Measurements from ENCODE around the gene MDFI. TPM values are rescaled to one million over a fixed set of nuclear protein-coding genes. Genes with fewer than 3 reads are reported as not detected.

Gene MDFI
- polyA plus RNA-seq, 1 experiment: 0.19 TPM

DNA sequence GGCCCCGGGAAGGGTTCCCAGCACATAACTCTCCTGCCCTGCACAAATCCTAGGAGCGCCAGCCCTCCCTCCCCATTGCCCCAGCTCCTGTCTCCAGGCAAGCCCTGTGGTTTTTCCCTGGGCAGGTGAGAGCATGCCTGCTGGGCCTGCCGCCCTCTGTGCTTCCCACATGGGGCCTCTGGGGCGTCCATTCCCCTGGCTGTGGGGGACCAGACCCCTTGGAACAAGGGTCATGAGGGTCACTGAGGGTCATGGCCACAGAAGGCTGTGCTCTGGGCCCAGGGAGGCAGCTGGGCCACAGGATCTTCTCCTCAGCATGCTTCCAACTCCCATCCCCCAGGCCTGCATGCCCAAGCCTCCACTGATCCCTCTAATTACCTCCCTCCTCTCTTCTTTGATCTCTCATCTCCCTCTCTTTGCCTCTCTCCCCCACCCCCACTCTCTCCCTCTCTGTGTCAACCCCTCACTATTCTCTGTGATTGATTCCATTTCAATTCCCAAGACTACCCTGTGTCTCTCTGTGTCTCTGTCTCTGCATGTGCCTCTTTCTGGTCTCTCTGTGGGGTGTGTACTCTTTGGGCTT is 6.1 kb downstream of the MDFI start:
- POLR2A ChIA-PET: no interaction called here
- Histone ChIP-seq H3K27me3 (ENCODE audit: control insufficient read depth, insufficient read depth, low read length) (peaks cover 68% of the 10 kb centered on the region), H3K27ac (ENCODE audit: low read depth, low read length) (no peak overlapping the region), H3K9me3 (ENCODE audit: control insufficient read depth, insufficient read depth, low read length) (no peaks in the 10 kb centered on the region; the same call in 1 of the 2 replicates), H3K4me3 (ENCODE audit: low read depth, low read length) (no peak overlapping the region)
- no peak for TF ChIP-seq CTCF (IDR thresholded peaks at IDR 0.05; ENCODE audit: low read depth, low read length)
- CTCF ChIA-PET: no interaction called here
- no peak for DNase-seq (ENCODE audit: low read depth, low spot score)

DNA sequence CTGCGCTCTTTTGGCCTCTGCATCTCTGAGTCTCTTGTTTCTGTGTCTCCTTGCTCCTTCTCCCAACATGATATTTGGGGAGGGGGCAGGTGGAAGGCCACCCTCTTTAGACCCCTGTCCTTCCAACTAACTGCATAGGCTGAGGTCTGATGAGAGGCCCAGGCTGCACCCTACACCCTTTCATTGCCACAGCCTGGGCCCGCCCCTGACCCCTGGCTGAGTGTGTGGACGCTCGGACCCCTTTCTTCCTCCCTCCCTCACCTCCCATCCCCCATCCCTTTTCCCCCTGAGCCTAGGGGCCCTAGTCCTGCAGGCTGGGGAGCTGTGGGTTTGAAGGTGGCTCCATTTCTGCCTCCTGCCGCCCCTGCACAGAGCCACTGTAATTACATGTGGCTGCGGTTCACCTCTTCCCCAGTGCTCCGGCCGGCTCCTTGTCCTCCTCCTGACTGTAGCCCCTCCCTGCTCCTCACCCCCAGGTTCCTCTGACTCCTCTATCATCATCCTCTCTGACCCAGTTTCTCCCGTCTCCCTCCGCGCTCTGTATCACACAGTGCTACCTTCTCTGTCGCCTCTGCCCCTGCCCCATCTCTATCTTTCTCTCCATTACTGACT is 6.8 kb downstream of the MDFI start:
- no peak for DNase-seq (ENCODE audit: low read depth, low spot score)
- H3K27ac ChIP-seq (ENCODE audit: low read depth, low read length): no peak overlapping the region
- H3K9me3 ChIP-seq (ENCODE audit: control insufficient read depth, insufficient read depth, low read length): no peaks in the 10 kb centered on the region; the same call in 1 of the 2 replicates
- ChIA-PET CTCF (interaction anchor here (1.6 kb wide), 1 partner anchor 42 kb away, joined by 3 read pairs; no protein-coding TSS in a partner anchor), POLR2A (no interaction called here)
- H3K4me3 ChIP-seq (ENCODE audit: low read depth, low read length): no peak overlapping the region
- peaks cover 64% of the 10 kb centered on the region for H3K27me3 ChIP-seq (ENCODE audit: control insufficient read depth, insufficient read depth, low read length)
- TF ChIP-seq CTCF (IDR thresholded peaks at IDR 0.05; ENCODE audit: low read depth, low read length): no peak

- Histone ChIP-seq H3K27me3 (ENCODE audit: control insufficient read depth, insufficient read depth, low read length) (peaks cover 55% of the 10 kb centered on the region), H3K27ac (ENCODE audit: low read depth, low read length) (no peak overlapping the region), H3K4me3 (ENCODE audit: low read depth, low read length) (no peak overlapping the region), H3K9me3 (ENCODE audit: control insufficient read depth, insufficient read depth, low read length) (no peaks in the 10 kb centered on the region)
- TF ChIP-seq CTCF (IDR thresholded peaks at IDR 0.05; ENCODE audit: low read depth, low read length): no peak
- POLR2A ChIA-PET: interaction anchor here (0.6 kb wide), 1 partner anchor 33 kb away, joined by 5 read pairs; no protein-coding TSS in a partner anchor
- CTCF ChIA-PET: interaction anchor here (1.6 kb wide), 1 partner anchor 44 kb away, joined by 3 read pairs; no protein-coding TSS in a partner anchor
- DNase-seq (ENCODE audit: low read depth, low spot score): no peak
Measured at GRCh38 chr6:41646026-41646795, 7.9 kb downstream of the MDFI start.

DNA sequence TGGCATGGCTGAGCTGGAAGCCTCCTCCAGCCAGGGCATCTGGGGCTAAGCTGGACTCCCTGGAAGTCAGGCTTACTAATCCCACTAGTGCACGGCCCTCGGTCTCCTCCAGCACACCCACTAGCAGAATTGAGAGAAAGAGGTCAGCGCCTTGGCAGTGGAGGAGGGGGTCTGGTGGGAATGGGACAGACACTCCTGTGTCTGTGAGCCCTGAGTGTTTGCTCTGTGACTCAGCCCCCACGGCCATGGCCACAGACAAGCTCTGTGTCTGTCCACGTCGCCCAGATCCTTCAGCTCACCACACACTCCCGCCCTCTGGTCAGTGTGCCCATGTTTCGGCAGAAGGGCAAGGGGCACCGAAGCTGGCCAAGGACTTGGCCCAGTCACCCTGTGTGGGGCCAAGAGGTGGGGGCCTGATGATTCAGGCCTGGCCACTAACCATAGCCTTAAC is 8.8 kb downstream of the MDFI start:
- Histone ChIP-seq H3K27me3 (ENCODE audit: control insufficient read depth, insufficient read depth, low read length) (peaks cover 50% of the 10 kb centered on the region), H3K27ac (ENCODE audit: low read depth, low read length) (no peak overlapping the region), H3K4me3 (ENCODE audit: low read depth, low read length) (no peak overlapping the region), H3K9me3 (ENCODE audit: control insufficient read depth, insufficient read depth, low read length) (no peaks in the 10 kb centered on the region)
- no peak for TF ChIP-seq CTCF (IDR thresholded peaks at IDR 0.05; ENCODE audit: low read depth, low read length)
- DNase-seq (ENCODE audit: low read depth, low spot score): no peak
- ChIA-PET CTCF (interaction anchor here (1.6 kb wide), 1 partner anchor 44 kb away, joined by 3 read pairs; no protein-coding TSS in a partner anchor), POLR2A (no interaction called here)

Measured in AG04450 (cell line).